ENCODE results near the gene AGBL4.

- TF ChIP-seq CTCF (conservative IDR thresholded peaks at IDR 0.05; ENCODE audit: low read depth, low read length): no peak
- no peak for TF ChIP-seq FOS (IDR thresholded peaks at IDR 0.05; ENCODE audit: low read depth, low read length)
- TF ChIP-seq MXI1 (IDR thresholded peaks at IDR 0.05; ENCODE audit: borderline replicate concordance, low read depth, low read length): no peak
- no peak for TF ChIP-seq BHLHE40 (IDR thresholded peaks at IDR 0.05; ENCODE audit: low read depth, low read length)
Measured at GRCh38 chr1:48943393-48943792, 1080.4 kb downstream of the AGBL4 start.
